Naive thymus-derived CD8-positive, alpha-beta T cell (primary cell): ENCODE data around the gene ALDH8A1. TPM values are rescaled to one million over a fixed set of nuclear protein-coding genes. Genes with fewer than 3 reads are reported as not detected.
A peak's percentile ranks its signal among the peaks of the same experiment; 100 is the strongest.
"Not testable (repeated sequence)": the region's sequence is repeated elsewhere in the genome, so short reads cannot be mapped to it uniquely, and the experiment has no call there.

ENCODE experiments used
- ATAC-seq, 2 donors: fragments of 150-1000 bp; cut with Tn5 transposase in 1 of 2; sonication (Bioruptor Pico), chemical (Tn5 transposase) in 1 of 2; 1 replicate in 1 of 2; 2 replicates in 1 of 2; pipeline ENCODE4 v1.10.0; 2021; ENCODE audit warnings: mild to moderate bottlenecking in 2 of 2, moderate library complexity in 2 of 2
- POLR2A ChIA-PET: fragments of 350-600 bp; sonication (Branson Sonifier 250); formaldehyde crosslinking; loops from one replicate; lab custom pipeline; 2021; ENCODE audit warnings: antibody characterized with exemption; lab: Charles Lee
- DNase-seq, 10 donors: peaks; one replicate each; pipeline versions ENCODE4 v3.0.0 to v3.0.0-alpha.2; 2020 to 2022
- H3K27ac Mint-ChIP-seq, 10 donors: one replicate each; pipeline ENCODE4 v1.8.0; 2020 to 2022; ENCODE audit warnings: mild to moderate bottlenecking in 10 of 10, mixed read lengths in 10 of 10, moderate library complexity in 4 of 10, inconsistent platforms in 1 of 10
- H3K27me3 Mint-ChIP-seq, 5 donors: one replicate each; pipeline ENCODE4 v1.8.0; 2021 to 2022; ENCODE audit warnings: mixed read lengths in 5 of 5
- H3K36me3 Mint-ChIP-seq, 3 donors: one replicate each; pipeline ENCODE4 v1.8.0; 2020 to 2022; ENCODE audit warnings: mixed read lengths in 3 of 3, mild to moderate bottlenecking in 2 of 3, inconsistent platforms in 1 of 3
- H3K4me1 Mint-ChIP-seq, 4 donors: one replicate each; pipeline ENCODE4 v1.8.0; 2021 to 2022; ENCODE audit warnings: mixed read lengths in 4 of 4
- H3K4me3 Mint-ChIP-seq, 10 donors: one replicate each; pipeline ENCODE4 v1.8.0; 2020 to 2022; ENCODE audit warnings: mild to moderate bottlenecking in 10 of 10, mixed read lengths in 10 of 10, moderate library complexity in 6 of 10, inconsistent platforms in 1 of 10
- H3K9me3 Mint-ChIP-seq, 9 donors: one replicate each; pipeline ENCODE4 v1.8.0; 2020 to 2022; ENCODE audit warnings: mixed read lengths in 9 of 9, mild to moderate bottlenecking in 3 of 9, inconsistent platforms in 1 of 9, moderate library complexity in 1 of 9
- polyA plus RNA-seq, 3 donors: library from polyadenylated mRNA; unstranded; fragments of 300-500 nt; fragmentation: Illumina TruSeq; gene quantifications; one replicate each; pipeline ENCODE4 v1.2.3, GENCODE V29; 2021
- total RNA-seq, 8 experiments: library from RNA in 2 of 8; stranded (reverse) in 2 of 8; gene quantifications; one replicate each; pipeline ENCODE4 v1.2.3 and lab custom pipeline; 2021 to 2026

Gene ALDH8A1
- total and polyA plus RNA-seq, 5 experiments from 2014 or later, result 0.12 to 7.6 (median 2.4) TPM; not detected in 1

- H3K4me3 Mint-ChIP-seq, result no peak overlapping the region
- DNase-seq, result no peak
- POLR2A ChIA-PET, result no interaction called here
- H3K27me3 Mint-ChIP-seq, result peaks cover 0 to 14% (median 4%) of the 10 kb centered on the region in 5 donors
- no peak overlapping the region for H3K27ac Mint-ChIP-seq
- no peak for ATAC-seq
- no peaks in the 10 kb centered on the region for H3K4me1 Mint-ChIP-seq
- H3K9me3 Mint-ChIP-seq, result no peaks in the 10 kb centered on the region
- H3K36me3 Mint-ChIP-seq, result no peaks in the 10 kb centered on the region
Measured at GRCh38 chr6:134898575-134898974, 51.3 kb downstream of the ALDH8A1 start.

GRCh38 chr6:134898166-134898565, 51.7 kb downstream of the ALDH8A1 start:
- ATAC-seq, result not testable (repeated sequence)
- peaks cover 0 to 15% (median 4%) of the 10 kb centered on the region in 5 donors for H3K27me3 Mint-ChIP-seq

GRCh38 chr6:134896910-134897309, 53.0 kb downstream of the ALDH8A1 start:
- Mint-ChIP-seq H3K27me3 (peaks cover 0 to 15% (median 4%) of the 10 kb centered on the region in 5 donors), H3K4me1 (no peaks in the 10 kb centered on the region), H3K27ac (no peak overlapping the region), H3K36me3 (peaks cover 0 to 6% (median 0%) of the 10 kb centered on the region in 3 donors), H3K9me3 (peaks cover 0 to 10% (median 5%) of the 10 kb centered on the region in 9 donors), H3K4me3 (no peak overlapping the region)
- DNase-seq, result no peak
- POLR2A ChIA-PET, result interaction anchor here (0.7 kb wide), 1 partner anchor 435 kb away, joined by 4 read pairs; no protein-coding TSS in a partner anchor
- no peak for ATAC-seq

More at GRCh38 chr6:134898166-134898565, 51.7 kb downstream of the ALDH8A1 start:
- H3K4me1 Mint-ChIP-seq, DNase-seq, H3K9me3 Mint-ChIP-seq, H3K4me3 Mint-ChIP-seq, H3K27ac Mint-ChIP-seq, H3K36me3 Mint-ChIP-seq, POLR2A ChIA-PET: not testable (repeated sequence)

- Mint-ChIP-seq H3K27me3 (peaks cover 0 to 15% (median 6%) of the 10 kb centered on the region in 5 donors), H3K36me3 (peaks cover 0 to 9% (median 0%) of the 10 kb centered on the region in 3 donors), H3K4me3 (no peak overlapping the region), H3K9me3 (peaks cover 0 to 12% (median 5%) of the 10 kb centered on the region in 9 donors), H3K4me1 (no peaks in the 10 kb centered on the region), H3K27ac (peak overlapping the region in 1 of 10 donors; percentile 29)
- no peak for ATAC-seq
- no peak for DNase-seq
- POLR2A ChIA-PET, result no interaction called here
Measured at GRCh38 chr6:134894800-134895199, 55.1 kb downstream of the ALDH8A1 start.

GRCh38 chr6:134892362-134892761, 57.5 kb downstream of the ALDH8A1 start:
- Mint-ChIP-seq H3K4me1 (no peaks in the 10 kb centered on the region), H3K4me3 (no peak overlapping the region), H3K9me3 (peaks cover 0 to 12% (median 5%) of the 10 kb centered on the region in 9 donors), H3K36me3 (peaks cover 0 to 9% (median 0%) of the 10 kb centered on the region in 3 donors), H3K27ac (no peak overlapping the region), H3K27me3 (peaks cover 0 to 18% (median 6%) of the 10 kb centered on the region in 5 donors)
- POLR2A ChIA-PET, result no interaction called here
- DNase-seq (no peak), ATAC-seq (no peak)

GRCh38 chr6:134891633-134892032, 58.3 kb downstream of the ALDH8A1 start:
- no peak overlapping the region for H3K27ac Mint-ChIP-seq
- H3K36me3 Mint-ChIP-seq, result peaks cover 0 to 9% (median 0%) of the 10 kb centered on the region in 3 donors
- POLR2A ChIA-PET, result no interaction called here
- H3K9me3 Mint-ChIP-seq, result peaks cover 0 to 12% (median 5%) of the 10 kb centered on the region in 9 donors
- no peak for DNase-seq
- peaks cover 0 to 18% (median 6%) of the 10 kb centered on the region in 5 donors for H3K27me3 Mint-ChIP-seq
- ATAC-seq, result no peak
- H3K4me1 Mint-ChIP-seq, result no peaks in the 10 kb centered on the region
- H3K4me3 Mint-ChIP-seq, result no peak overlapping the region

GRCh38 chr6:134888316-134888715, 61.6 kb downstream of the ALDH8A1 start:
- no peak overlapping the region for H3K27ac Mint-ChIP-seq
- no peak for DNase-seq
- no peak overlapping the region for H3K4me3 Mint-ChIP-seq
- H3K4me1 Mint-ChIP-seq, result no peaks in the 10 kb centered on the region
- peaks cover 0 to 12% (median 5%) of the 10 kb centered on the region in 9 donors for H3K9me3 Mint-ChIP-seq
- peaks cover 0 to 9% (median 0%) of the 10 kb centered on the region in 3 donors for H3K36me3 Mint-ChIP-seq
- POLR2A ChIA-PET, result no interaction called here
- ATAC-seq, result no peak
- peaks cover 0 to 12% (median 11%) of the 10 kb centered on the region in 5 donors for H3K27me3 Mint-ChIP-seq

GRCh38 chr6:134884752-134885151, 65.1 kb downstream of the ALDH8A1 start:
- Mint-ChIP-seq H3K27ac (no peak overlapping the region), H3K9me3 (no peaks in the 10 kb centered on the region), H3K36me3 (no peaks in the 10 kb centered on the region), H3K27me3 (peaks cover 0 to 18% (median 14%) of the 10 kb centered on the region in 5 donors), H3K4me3 (no peak overlapping the region), H3K4me1 (no peaks in the 10 kb centered on the region)
- DNase-seq (no peak), ATAC-seq (no peak)
- POLR2A ChIA-PET, result no interaction called here

- H3K4me3 Mint-ChIP-seq, result no peak overlapping the region
- POLR2A ChIA-PET, result no interaction called here
- no peak for ATAC-seq
- DNase-seq, result no peak
- H3K9me3 Mint-ChIP-seq, result no peaks in the 10 kb centered on the region
- no peaks in the 10 kb centered on the region for H3K4me1 Mint-ChIP-seq
- H3K27ac Mint-ChIP-seq, result no peak overlapping the region
- H3K36me3 Mint-ChIP-seq, result no peaks in the 10 kb centered on the region
- peaks cover 0 to 18% (median 14%) of the 10 kb centered on the region in 5 donors for H3K27me3 Mint-ChIP-seq
Measured at GRCh38 chr6:134883314-134883713, 66.6 kb downstream of the ALDH8A1 start.

- Mint-ChIP-seq H3K27ac (no peak overlapping the region), H3K4me1 (no peaks in the 10 kb centered on the region), H3K27me3 (peaks cover 0 to 18% (median 11%) of the 10 kb centered on the region in 5 donors), H3K4me3 (no peak overlapping the region), H3K9me3 (no peaks in the 10 kb centered on the region), H3K36me3 (no peaks in the 10 kb centered on the region)
- POLR2A ChIA-PET, result interaction anchor here (1.4 kb wide), 1 partner anchor 242 kb away, joined by 3 read pairs; no protein-coding TSS in a partner anchor
- DNase-seq (peak in 8 of 10 donors; percentile 23 to 74 (median 51)), ATAC-seq (peak; percentile 41 to 43)
Measured at GRCh38 chr6:134882426-134883038, 67.4 kb downstream of the ALDH8A1 start.

- H3K36me3 Mint-ChIP-seq, result peaks cover 0 to 4% (median 4%) of the 10 kb centered on the region in 3 donors
- no peak for ATAC-seq
- H3K4me1 Mint-ChIP-seq, result no peaks in the 10 kb centered on the region
- no peak for DNase-seq
- H3K27ac Mint-ChIP-seq, result no peak overlapping the region
- H3K9me3 Mint-ChIP-seq, result peaks cover 0 to 5% (median 3%) of the 10 kb centered on the region in 9 donors
- H3K27me3 Mint-ChIP-seq, result peaks cover 0 to 18% (median 11%) of the 10 kb centered on the region in 5 donors
- H3K4me3 Mint-ChIP-seq, result no peak overlapping the region
- POLR2A ChIA-PET, result no interaction called here
Measured at GRCh38 chr6:134880487-134881190, 69.3 kb downstream of the ALDH8A1 start.

GRCh38 chr6:134878136-134878535, 71.8 kb downstream of the ALDH8A1 start:
- Mint-ChIP-seq H3K4me3 (no peak overlapping the region), H3K27ac (no peak overlapping the region), H3K4me1 (peaks cover 5 to 10% (median 7%) of the 10 kb centered on the region in 4 donors), H3K27me3 (peaks cover 0 to 5% (median 3%) of the 10 kb centered on the region in 5 donors), H3K9me3 (peaks cover 2 to 18% (median 8%) of the 10 kb centered on the region in 9 donors), H3K36me3 (peaks cover 0 to 14% (median 11%) of the 10 kb centered on the region in 3 donors)
- DNase-seq (no peak), ATAC-seq (no peak)
- POLR2A ChIA-PET, result no interaction called here

GRCh38 chr6:134875367-134875766, 74.5 kb downstream of the ALDH8A1 start:
- peaks cover 6 to 21% (median 15%) of the 10 kb centered on the region in 4 donors for H3K4me1 Mint-ChIP-seq
- H3K36me3 Mint-ChIP-seq, result peaks cover 0 to 14% (median 11%) of the 10 kb centered on the region in 3 donors
- POLR2A ChIA-PET, result no interaction called here
- peak overlapping the region in 1 of 10 donors; percentile 33 for H3K4me3 Mint-ChIP-seq
- peaks cover 2 to 18% (median 8%) of the 10 kb centered on the region in 9 donors for H3K9me3 Mint-ChIP-seq
- ATAC-seq (no peak), DNase-seq (peak in 1 of 10 donors; percentile 7)
- peaks cover 0 to 2% (median 0%) of the 10 kb centered on the region in 5 donors for H3K27me3 Mint-ChIP-seq
- peak overlapping the region in 1 of 10 donors; percentile 37 for H3K27ac Mint-ChIP-seq
